HFFc6 (cell line): ENCODE results near the gene CPHXL. TPM values are rescaled to one million over a fixed set of nuclear protein-coding genes. Genes with fewer than 3 reads are reported as not detected.

ENCODE experiments used
- DNase-seq: peaks from one replicate; pipeline ENCODE4 v3.0.0-alpha.2; 2018
- H3K27ac Mint-ChIP-seq: 2 replicates; pipeline ENCODE4 v1.8.0; 2020; ENCODE audit warnings: mild to moderate bottlenecking, mixed read lengths
- H3K27me3 Mint-ChIP-seq: 2 replicates; pipeline ENCODE4 v1.8.0; 2021; ENCODE audit warnings: mild to moderate bottlenecking, moderate library complexity, mixed read lengths; ENCODE audit not compliant: insufficient read depth
- H3K36me3 Mint-ChIP-seq: 2 replicates; pipeline ENCODE4 v1.8.0; 2021; ENCODE audit warnings: low read depth, mixed read lengths
- H3K4me1 Mint-ChIP-seq: 2 replicates; pipeline ENCODE4 v1.8.0; 2020; ENCODE audit warnings: low read depth, mixed read lengths
- H3K4me3 Mint-ChIP-seq: 2 replicates; pipeline ENCODE4 v1.8.0; 2020; ENCODE audit warnings: mild to moderate bottlenecking, moderate library complexity, mixed read lengths
- H3K9me3 Mint-ChIP-seq: 2 replicates; pipeline ENCODE4 v1.8.0; 2020; ENCODE audit warnings: mild to moderate bottlenecking, mixed read lengths
- total RNA-seq, 6 experiments: library from RNA; stranded (reverse); fragmentation: NEBNext Ultra II Directional; extraction: Animal tissue kit (Norgen Biotek cat#: 25700); gene quantifications; 2 replicates in 1 of 6; 3 replicates in 5 of 6; pipeline ENCODE4 v1.2.3, GENCODE V29; 2021
- TF ChIP-seq, protein P1 (sequence below): fragments of 200-600 bp; sonication (generic); IDR thresholded peaks from 2 replicates; pipeline ENCODE4 v1.5.0; 2021; ENCODE audit warnings: antibody characterized with exemption, mild to moderate bottlenecking

CPHXL gene
- total RNA-seq, 6 experiments from 2014 or later, result not detected

- no peaks in the 10 kb centered on the region for H3K4me1 Mint-ChIP-seq
- DNase-seq, result no peak
- no peak overlapping the region for H3K4me3 Mint-ChIP-seq
- TF ChIP-seq, protein P1, sequence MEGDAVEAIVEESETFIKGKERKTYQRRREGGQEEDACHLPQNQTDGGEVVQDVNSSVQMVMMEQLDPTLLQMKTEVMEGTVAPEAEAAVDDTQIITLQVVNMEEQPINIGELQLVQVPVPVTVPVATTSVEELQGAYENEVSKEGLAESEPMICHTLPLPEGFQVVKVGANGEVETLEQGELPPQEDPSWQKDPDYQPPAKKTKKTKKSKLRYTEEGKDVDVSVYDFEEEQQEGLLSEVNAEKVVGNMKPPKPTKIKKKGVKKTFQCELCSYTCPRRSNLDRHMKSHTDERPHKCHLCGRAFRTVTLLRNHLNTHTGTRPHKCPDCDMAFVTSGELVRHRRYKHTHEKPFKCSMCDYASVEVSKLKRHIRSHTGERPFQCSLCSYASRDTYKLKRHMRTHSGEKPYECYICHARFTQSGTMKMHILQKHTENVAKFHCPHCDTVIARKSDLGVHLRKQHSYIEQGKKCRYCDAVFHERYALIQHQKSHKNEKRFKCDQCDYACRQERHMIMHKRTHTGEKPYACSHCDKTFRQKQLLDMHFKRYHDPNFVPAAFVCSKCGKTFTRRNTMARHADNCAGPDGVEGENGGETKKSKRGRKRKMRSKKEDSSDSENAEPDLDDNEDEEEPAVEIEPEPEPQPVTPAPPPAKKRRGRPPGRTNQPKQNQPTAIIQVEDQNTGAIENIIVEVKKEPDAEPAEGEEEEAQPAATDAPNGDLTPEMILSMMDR, result no peak
- no peak overlapping the region for H3K27ac Mint-ChIP-seq
- H3K27me3 Mint-ChIP-seq, result peaks cover 2% of the 10 kb centered on the region; the same call in 1 of the 2 replicates
- H3K36me3 Mint-ChIP-seq, result peaks cover 9% of the 10 kb centered on the region
- H3K9me3 Mint-ChIP-seq, result peaks cover 24% of the 10 kb centered on the region
Observed at GRCh38 chr16:75746359-75746758, 20.1 kb upstream of the CPHXL start.

DNA sequence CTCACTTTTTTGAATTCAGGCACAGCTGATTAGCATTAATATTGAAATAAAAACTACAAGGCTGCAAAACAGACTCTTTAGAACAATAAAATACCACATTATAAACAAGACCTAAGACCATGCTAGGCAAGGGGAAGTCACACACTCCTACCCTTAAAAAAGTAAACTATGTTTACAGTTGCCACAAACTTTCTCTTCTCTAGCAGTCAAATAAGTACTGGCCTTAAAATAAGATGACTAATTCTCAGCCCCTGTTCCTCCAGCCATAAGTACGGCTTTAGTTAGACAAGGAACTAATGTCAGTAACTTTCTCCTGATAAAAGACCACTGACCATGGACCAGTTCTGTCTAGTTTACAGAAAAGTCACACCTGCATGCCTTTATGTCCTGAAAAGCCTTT lies 19.5 kb upstream of the CPHXL start:
- DNase-seq, result no peak
- peaks cover 9% of the 10 kb centered on the region for H3K36me3 Mint-ChIP-seq
- H3K27me3 Mint-ChIP-seq, result peaks cover 2% of the 10 kb centered on the region; the same call in 1 of the 2 replicates
- peaks cover 30% of the 10 kb centered on the region for H3K9me3 Mint-ChIP-seq
- H3K4me3 Mint-ChIP-seq, result no peak overlapping the region
- no peaks in the 10 kb centered on the region for H3K4me1 Mint-ChIP-seq
- no peak overlapping the region for H3K27ac Mint-ChIP-seq
- TF ChIP-seq, protein P1, result no peak

DNA sequence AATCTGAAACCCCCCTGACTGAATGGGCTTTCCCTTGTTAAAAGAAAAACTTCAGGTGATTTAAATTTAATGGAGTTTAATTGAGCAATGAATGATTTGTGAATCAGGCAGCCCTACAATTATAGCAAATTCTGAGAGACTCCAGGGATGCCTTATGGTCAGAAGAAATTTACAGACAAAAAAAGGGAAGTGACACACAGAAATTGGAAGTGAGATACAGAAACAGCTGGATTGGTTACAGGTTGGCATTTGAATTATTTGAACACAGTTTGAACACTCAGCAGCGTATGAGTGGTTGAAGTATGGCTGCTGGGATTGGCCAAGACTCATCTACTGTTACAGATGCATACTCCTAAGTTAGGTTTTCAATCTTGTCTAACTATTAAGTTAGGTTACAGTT lies 19.0 kb upstream of the CPHXL start:
- peaks cover 2% of the 10 kb centered on the region; the same call in 1 of the 2 replicates for H3K27me3 Mint-ChIP-seq
- no peak overlapping the region for H3K27ac Mint-ChIP-seq
- TF ChIP-seq, protein P1, result no peak
- H3K36me3 Mint-ChIP-seq, result peaks cover 9% of the 10 kb centered on the region
- H3K9me3 Mint-ChIP-seq, result peaks cover 33% of the 10 kb centered on the region
- H3K4me3 Mint-ChIP-seq, result no peak overlapping the region
- no peak for DNase-seq
- H3K4me1 Mint-ChIP-seq, result no peaks in the 10 kb centered on the region

GRCh38 chr16:75742424-75743047 lies 16.2 kb upstream of the CPHXL start:
- DNase-seq, result no peak
- no peak overlapping the region for H3K4me3 Mint-ChIP-seq
- peaks cover 9% of the 10 kb centered on the region for H3K36me3 Mint-ChIP-seq
- no peaks in the 10 kb centered on the region for H3K4me1 Mint-ChIP-seq
- peaks cover 33% of the 10 kb centered on the region for H3K9me3 Mint-ChIP-seq
- no peaks in the 10 kb centered on the region for H3K27me3 Mint-ChIP-seq
- TF ChIP-seq, protein P1, result no peak
- H3K27ac Mint-ChIP-seq, result no peak overlapping the region

- Mint-ChIP-seq H3K27me3 (peaks cover 5% of the 10 kb centered on the region), H3K27ac (peak overlapping the region; percentile 74), H3K4me3 (peak overlapping the region; percentile 42)
Observed at GRCh38 chr16:75733305-75734211, 7.3 kb upstream of the CPHXL start.

More at GRCh38 chr16:75733305-75734211, 7.3 kb upstream of the CPHXL start:
- H3K9me3 Mint-ChIP-seq, result no peaks in the 10 kb centered on the region
- TF ChIP-seq, protein P1, result no peak
- no peaks in the 10 kb centered on the region for H3K36me3 Mint-ChIP-seq
- peaks cover 21% of the 10 kb centered on the region for H3K4me1 Mint-ChIP-seq
- DNase-seq, result peak; percentile 58
